Measurements from ENCODE around the gene C19orf67. TPM values are rescaled to one million over a fixed set of nuclear protein-coding genes. Genes with fewer than 3 reads are reported as not detected.
"Not testable (repeated sequence)": the region's sequence is repeated elsewhere in the genome, so short reads cannot be mapped to it uniquely, and the experiment has no call there.

The C19orf67 gene
- total RNA-seq, 1 donor from 2014 or later, result not detected

DNA sequence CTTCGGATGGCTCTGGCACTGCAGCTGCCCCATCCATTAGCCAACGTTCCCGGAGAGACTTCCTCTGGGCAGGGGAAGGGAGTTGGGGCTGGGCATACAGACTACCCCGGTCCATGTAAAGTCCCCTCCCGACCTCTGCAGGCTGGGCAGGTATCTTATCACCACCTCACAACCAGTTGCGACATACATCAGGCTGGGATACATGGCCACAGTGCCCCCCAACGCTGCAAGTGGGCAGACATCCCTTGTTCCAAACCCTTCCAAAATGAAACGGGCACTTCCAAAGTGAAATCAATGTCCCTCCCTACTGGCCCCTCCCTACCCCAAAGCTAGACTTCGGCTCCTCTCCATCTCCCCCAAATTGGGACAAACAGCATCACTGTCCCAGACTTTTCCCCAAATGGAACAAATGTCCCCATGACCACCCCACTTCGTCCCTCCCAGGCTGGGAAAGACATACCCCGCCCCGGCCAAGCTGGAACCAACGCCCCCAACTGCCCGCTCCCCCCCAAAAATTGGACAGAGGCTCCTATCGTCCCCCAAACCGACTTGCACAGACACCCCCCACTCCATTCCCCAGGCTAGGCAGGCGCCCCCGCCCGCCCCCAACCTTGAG, 28.7 kb downstream of the C19orf67 start:
- DNase-seq (ENCODE audit: low spot score), result no peak

DNA sequence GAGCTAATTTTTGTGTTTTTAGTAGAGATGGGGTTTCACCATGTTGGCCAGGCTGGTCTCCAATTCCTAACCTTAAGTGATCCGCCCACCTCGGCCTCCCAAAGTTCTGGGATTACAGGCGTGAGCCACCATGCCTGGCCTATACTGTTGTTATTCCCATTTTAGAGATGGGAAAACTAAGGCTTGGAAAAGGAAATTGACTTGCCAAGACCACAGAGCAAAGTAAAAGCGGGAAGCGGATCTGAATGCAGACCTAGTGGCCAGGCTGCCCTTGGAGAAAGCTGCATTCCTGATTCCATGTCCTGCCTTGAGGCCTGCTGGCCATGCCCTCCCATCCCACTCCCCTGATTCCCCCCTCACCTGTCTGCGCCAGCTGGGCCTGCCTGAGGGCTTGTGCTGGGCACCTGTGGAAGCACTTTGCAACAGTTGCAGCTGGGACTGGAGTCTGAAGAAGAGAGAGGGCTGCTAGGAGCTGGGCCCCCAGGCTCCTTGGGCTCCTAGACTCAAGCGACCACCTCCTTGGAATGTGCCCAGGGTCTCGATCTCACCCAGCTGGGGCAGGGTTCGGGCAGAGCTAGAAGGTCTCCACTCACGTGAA, 29.4 kb downstream of the C19orf67 start:
- no peak for DNase-seq (ENCODE audit: low spot score)

- no peak for DNase-seq (ENCODE audit: low spot score)
These were observed 30.2 kb downstream of the C19orf67 start for GRCh38 chr19:14055396-14055795.

GRCh38 chr19:14054721-14055120, 30.9 kb downstream of the C19orf67 start:
- DNase-seq (ENCODE audit: low spot score), result no peak

- DNase-seq (ENCODE audit: low spot score), result no peak
These were observed 31.5 kb downstream of the C19orf67 start for GRCh38 chr19:14054099-14054498.

DNA sequence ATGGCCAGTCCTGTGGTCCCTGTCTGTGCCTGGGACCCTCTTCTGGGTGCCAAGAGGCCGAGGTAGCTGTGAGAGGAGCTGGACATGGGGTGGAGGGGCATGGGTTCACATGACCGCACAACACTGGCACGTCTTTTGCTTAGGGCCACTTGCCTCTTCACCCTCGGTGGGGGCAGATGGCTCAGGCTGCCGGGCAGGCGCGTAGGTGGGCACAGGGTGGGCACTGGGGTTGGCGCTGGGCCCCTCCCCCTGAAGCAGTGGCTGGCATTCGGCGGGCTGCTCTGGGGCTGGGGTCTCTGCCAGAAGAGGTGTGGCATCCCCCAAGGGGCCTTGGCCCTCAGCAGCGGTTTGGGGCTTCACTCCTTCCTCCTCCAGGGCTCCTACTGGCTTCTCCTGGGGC, 32.1 kb downstream of the C19orf67 start:
- DNase-seq (ENCODE audit: low spot score), result no peak

- DNase-seq (ENCODE audit: low spot score), result no peak
These were observed 32.6 kb downstream of the C19orf67 start for GRCh38 chr19:14053032-14053431.

- DNase-seq (ENCODE audit: low spot score), result no peak
These were observed 33.1 kb downstream of the C19orf67 start for GRCh38 chr19:14052470-14052869.

DNA sequence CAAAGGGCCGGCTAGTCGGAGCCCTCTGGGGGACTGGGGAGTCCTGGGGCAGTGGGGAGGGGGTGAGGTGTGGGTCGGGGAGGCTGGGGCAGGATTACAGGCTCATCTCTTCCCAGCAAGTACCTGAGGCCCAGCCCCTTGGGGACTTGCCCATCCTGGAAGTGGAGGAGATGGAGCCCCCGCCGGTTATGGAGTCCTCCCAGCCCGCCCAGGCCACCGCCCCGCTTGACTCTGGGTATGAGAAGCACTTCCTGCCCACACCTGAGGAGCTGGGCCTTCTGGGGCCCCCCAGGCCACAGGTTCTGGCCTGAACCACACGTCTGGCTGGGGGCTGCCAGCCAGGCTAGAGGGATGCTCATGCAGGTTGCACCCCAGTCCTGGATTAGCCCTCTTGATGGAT, 33.6 kb downstream of the C19orf67 start:
- no peak for DNase-seq (ENCODE audit: low spot score)

DNA sequence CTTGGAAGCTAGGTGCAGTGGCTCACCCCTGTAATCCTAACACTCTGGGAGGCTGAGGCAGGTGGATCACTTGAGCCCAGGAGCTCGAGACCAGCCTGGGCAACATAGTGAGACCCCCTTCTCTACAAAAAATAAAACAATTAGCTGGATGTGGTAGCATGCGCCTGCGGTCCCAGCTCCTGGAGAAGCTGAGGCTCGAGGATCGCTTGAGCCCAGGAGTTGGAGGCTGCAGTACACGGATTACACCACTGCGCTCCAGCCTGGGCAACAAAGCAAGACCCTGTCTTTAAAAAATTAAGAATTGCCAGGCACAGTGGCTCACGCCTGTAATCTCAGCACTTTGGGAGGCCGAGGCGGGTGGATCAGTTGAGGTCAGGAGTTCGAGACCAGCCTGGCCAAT, 34.6 kb downstream of the C19orf67 start:
- not testable (repeated sequence) for DNase-seq (ENCODE audit: low spot score)

DNA sequence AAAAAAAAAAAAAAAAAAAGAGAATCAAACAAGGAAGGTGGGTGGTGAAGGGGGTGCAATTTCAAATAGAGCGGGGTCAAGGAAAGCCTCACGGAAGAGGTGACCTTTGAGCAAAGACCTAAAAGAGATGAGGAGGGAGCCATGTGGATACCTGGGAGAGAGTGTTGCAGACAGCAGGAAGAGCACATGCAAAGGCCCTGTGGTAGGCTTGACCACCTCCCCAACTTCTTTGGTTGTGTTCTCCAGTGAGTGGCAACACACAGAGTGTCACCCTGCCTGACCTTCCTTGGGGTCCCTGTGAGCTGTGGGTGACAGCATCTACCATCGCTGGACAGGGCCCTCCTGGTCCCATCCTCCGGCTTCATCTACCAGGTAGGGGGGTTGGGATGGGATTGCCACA, 35.1 kb downstream of the C19orf67 start:
- no peak for DNase-seq (ENCODE audit: low spot score)

GRCh38 chr19:14048443-14049153, 37.0 kb downstream of the C19orf67 start:
- no peak for DNase-seq (ENCODE audit: low spot score)

DNA sequence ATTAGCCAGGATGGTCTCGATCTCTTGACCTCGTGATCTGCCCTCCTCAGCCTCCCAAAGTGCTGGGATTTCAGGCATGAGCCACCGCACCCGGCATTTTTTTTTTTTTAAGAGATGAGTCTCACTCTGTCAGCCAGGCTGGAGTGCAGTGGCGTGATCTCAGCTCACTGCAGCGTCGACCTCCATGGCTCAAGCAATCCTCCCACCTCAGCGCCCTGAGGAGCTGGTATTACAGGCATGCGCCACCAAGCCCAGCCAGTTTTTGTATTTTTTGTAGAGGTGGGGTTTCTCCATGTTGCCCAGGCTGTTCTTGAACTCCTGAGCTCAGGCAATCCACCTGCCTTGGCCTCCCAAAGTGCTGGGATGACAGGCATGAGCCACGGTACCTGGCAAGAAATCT, 37.7 kb downstream of the C19orf67 start:
- DNase-seq (ENCODE audit: low spot score), result not testable (repeated sequence)

GRCh38 chr19:14042659-14043608, 42.6 kb downstream of the C19orf67 start:
- not testable (repeated sequence) for DNase-seq (ENCODE audit: low spot score)

GRCh38 chr19:14039181-14039580, 46.4 kb downstream of the C19orf67 start:
- no peak for DNase-seq (ENCODE audit: low spot score)

- no peak for DNase-seq (ENCODE audit: low spot score)
These were observed 49.9 kb downstream of the C19orf67 start for GRCh38 chr19:14035706-14036105.

- DNase-seq (ENCODE audit: low spot score), result not testable (repeated sequence)
These were observed 50.4 kb downstream of the C19orf67 start for GRCh38 chr19:14035159-14035558.

- no peak for DNase-seq (ENCODE audit: low spot score)
These were observed 51.6 kb downstream of the C19orf67 start for GRCh38 chr19:14033946-14034345.

GRCh38 chr19:14031719-14032480, 53.7 kb downstream of the C19orf67 start, which contains the start of gene IL27RA:
TSS of gene IL27RA (plus strand) at chr19:14031762. CDS start at chr19:14031873, 111 bp downstream.
- peak; percentile 61 for DNase-seq (ENCODE audit: low spot score)

Measured in ureter (tissue), 1 donor.